Measurements from ENCODE around the gene PLPP3. TPM values are rescaled to one million over a fixed set of nuclear protein-coding genes. Genes with fewer than 3 reads are reported as not detected.

The PLPP3 gene
- total RNA-seq, 1 donor from 2014 or later: 61.8 TPM

DNA sequence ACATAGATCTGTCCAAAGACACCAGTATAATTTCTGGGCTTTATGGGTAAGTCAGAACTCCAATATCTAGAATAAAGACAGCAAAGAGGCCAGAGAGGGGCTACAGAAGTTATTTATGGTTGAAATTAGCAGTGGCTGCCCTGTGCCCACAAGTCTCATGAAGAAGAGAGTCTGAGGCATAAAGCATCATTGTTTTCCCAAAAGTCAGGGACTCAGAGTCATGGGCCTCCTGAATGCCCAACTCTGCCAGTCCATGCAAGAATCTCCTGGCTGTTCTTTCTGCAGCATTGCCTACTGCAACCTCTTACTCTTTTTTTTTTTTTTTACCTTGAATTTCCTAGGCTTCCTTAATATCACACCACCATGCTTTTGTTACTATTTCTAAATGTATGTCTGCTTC, 49.6 kb downstream of the PLPP3 start:
- H3K4me1 Mint-ChIP-seq: peaks cover 49% of the 10 kb centered on the region
- no peaks in the 10 kb centered on the region for H3K9me3 Mint-ChIP-seq
- no peak overlapping the region for H3K27ac Mint-ChIP-seq
- no peak for DNase-seq (ENCODE audit: low spot score in 2 of 2, unreplicated experiment in 2 of 2)
- no peaks in the 10 kb centered on the region for H3K27me3 Mint-ChIP-seq (ENCODE audit: low read depth)
- no peak overlapping the region for H3K4me3 Mint-ChIP-seq
- H3K36me3 Mint-ChIP-seq: peaks cover 16% of the 10 kb centered on the region
- TF ChIP-seq, protein P1, sequence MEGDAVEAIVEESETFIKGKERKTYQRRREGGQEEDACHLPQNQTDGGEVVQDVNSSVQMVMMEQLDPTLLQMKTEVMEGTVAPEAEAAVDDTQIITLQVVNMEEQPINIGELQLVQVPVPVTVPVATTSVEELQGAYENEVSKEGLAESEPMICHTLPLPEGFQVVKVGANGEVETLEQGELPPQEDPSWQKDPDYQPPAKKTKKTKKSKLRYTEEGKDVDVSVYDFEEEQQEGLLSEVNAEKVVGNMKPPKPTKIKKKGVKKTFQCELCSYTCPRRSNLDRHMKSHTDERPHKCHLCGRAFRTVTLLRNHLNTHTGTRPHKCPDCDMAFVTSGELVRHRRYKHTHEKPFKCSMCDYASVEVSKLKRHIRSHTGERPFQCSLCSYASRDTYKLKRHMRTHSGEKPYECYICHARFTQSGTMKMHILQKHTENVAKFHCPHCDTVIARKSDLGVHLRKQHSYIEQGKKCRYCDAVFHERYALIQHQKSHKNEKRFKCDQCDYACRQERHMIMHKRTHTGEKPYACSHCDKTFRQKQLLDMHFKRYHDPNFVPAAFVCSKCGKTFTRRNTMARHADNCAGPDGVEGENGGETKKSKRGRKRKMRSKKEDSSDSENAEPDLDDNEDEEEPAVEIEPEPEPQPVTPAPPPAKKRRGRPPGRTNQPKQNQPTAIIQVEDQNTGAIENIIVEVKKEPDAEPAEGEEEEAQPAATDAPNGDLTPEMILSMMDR (IDR thresholded peaks at IDR 0.05; ENCODE audit: unreplicated experiment): no peak

DNA sequence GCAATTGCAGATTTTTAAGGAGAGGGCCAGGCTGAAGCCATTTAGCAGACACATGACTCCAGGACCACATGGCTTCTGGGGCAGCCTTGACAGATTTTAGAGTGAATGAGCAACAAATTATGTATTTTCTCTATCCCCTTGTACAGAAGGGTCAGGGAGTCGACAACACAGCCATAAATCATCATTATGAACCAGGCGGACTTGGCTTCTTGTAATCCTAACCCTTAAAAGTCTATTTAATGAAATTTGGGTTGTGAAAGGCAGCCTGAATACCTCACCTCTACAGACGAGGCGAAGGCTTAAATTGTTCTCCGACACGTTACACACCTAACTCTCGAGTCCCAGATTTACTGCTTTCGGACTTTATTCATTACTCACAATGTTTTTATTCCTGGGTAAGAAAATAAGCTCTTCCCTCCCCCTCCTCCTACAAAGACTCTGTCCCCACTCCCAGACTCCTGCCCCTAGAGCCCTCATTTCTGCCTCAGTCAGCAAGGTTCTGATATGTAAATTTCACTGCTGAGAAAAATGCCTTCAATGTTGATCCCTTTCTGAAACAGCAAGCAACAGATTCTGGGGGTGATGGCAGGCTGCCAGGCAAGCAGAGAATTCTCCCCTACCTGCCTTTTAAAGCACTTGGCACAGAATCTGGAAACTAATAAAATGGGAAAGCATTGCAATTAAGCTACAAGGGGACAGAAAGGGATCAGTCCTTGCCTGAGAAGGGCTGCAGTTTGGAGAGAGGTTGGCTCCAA, 51.6 kb downstream of the PLPP3 start:
- TF ChIP-seq, protein P1 (IDR thresholded peaks at IDR 0.05; ENCODE audit: unreplicated experiment): no peak
- peak; percentile 41 to 69 for DNase-seq (ENCODE audit: low spot score in 2 of 2, unreplicated experiment in 2 of 2)
- peaks cover 21% of the 10 kb centered on the region for H3K36me3 Mint-ChIP-seq
- peak overlapping the region; percentile 93 for H3K27ac Mint-ChIP-seq
- H3K27me3 Mint-ChIP-seq (ENCODE audit: low read depth): no peaks in the 10 kb centered on the region
- H3K9me3 Mint-ChIP-seq: no peaks in the 10 kb centered on the region
- peak overlapping the region; percentile 28 for H3K4me3 Mint-ChIP-seq
- peaks cover 45% of the 10 kb centered on the region for H3K4me1 Mint-ChIP-seq

DNA sequence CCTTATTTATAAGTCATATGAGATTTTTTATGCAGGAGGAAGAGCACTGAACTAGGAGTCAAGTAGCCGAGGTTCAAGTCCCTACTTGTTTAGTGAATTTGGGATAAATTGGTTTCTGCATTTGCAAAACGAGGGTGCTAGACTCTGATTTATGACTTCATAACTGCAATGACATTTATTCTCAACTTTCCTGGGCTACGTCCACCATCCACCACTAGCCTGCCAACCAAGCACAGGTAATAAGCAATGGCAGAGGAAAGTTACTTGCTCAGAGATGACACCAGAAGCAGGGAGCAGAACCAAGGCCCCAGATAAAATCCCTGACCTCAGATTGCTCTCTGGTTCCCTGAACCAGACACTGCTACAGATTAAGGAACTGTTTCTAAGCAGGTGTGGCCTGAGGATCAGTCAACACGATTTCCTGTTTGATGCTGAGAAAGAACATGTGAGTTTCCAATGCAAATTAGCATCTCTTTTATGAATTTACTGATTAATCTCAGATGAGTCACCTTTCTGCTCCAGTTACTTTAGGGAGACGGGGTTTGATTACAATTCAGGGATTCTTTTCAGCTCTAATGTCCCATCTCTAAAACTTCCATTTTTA, 52.7 kb downstream of the PLPP3 start:
- H3K36me3 Mint-ChIP-seq: peaks cover 29% of the 10 kb centered on the region
- H3K4me3 Mint-ChIP-seq: no peak overlapping the region
- TF ChIP-seq, protein P1 (IDR thresholded peaks at IDR 0.05; ENCODE audit: unreplicated experiment): no peak
- peaks cover 49% of the 10 kb centered on the region for H3K4me1 Mint-ChIP-seq
- H3K27me3 Mint-ChIP-seq (ENCODE audit: low read depth): no peaks in the 10 kb centered on the region
- H3K9me3 Mint-ChIP-seq: no peaks in the 10 kb centered on the region
- H3K27ac Mint-ChIP-seq: peak overlapping the region; percentile 6
- DNase-seq (ENCODE audit: low spot score in 2 of 2, unreplicated experiment in 2 of 2): no peak

DNA sequence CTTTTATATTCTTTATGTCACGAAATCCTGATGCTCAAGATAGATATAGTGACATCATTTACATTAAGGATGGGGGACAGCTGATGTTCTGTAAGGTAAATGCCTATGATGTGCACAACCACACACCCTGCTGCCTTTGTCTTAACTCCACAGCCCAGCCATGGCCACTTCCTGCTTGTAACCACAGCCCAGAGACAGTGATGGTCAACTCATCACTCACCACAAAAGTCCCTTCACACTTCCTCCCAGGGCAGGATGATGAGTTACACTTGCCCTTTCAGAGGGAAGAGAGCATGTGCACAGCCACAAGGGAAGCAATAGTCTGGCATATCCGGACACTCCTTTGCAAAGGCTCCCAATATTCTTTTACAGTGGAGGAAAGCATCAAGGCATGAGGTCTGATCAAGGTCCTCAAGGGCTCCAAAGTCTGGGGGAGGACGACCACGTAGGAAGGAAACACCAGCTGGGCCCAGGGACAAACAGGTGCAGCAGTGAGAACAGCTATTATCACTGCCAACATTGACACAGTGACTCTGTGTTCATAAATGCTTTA, 53.8 kb downstream of the PLPP3 start:
- no peak overlapping the region for H3K27ac Mint-ChIP-seq

DNA sequence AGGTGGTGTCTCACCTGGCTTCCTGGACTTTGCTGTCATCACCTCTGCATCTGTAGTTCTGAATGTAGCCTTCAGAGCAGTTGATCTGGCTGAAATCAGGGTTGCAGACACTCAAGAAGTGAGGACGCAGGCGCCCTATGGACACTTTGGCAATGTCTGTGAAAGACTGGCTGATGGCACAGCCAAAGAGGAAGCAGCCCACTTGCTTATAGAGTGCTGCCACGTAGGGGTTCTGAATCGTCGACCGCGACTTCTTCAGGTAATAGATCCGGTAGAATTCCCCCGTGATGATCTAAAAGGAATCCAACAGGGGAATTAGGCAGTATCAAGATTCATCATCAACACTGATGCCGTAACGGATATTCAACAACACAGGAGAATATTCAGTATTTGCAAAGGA, 55.1 kb downstream of the PLPP3 start:
- Mint-ChIP-seq H3K27ac (no peak overlapping the region), H3K27me3 (ENCODE audit: low read depth) (no peaks in the 10 kb centered on the region), H3K4me1 (peaks cover 51% of the 10 kb centered on the region), H3K36me3 (peaks cover 38% of the 10 kb centered on the region), H3K4me3 (no peak overlapping the region), H3K9me3 (no peaks in the 10 kb centered on the region)
- no peak for DNase-seq (ENCODE audit: low spot score in 2 of 2, unreplicated experiment in 2 of 2)
- TF ChIP-seq, protein P1 (IDR thresholded peaks at IDR 0.05; ENCODE audit: unreplicated experiment): no peak

More for the DNA sequence above, 53.8 kb downstream of the PLPP3 start:
- H3K9me3 Mint-ChIP-seq: no peaks in the 10 kb centered on the region
- TF ChIP-seq, protein P1 (IDR thresholded peaks at IDR 0.05; ENCODE audit: unreplicated experiment): no peak
- no peak overlapping the region for H3K4me3 Mint-ChIP-seq
- H3K4me1 Mint-ChIP-seq: peaks cover 55% of the 10 kb centered on the region
- H3K36me3 Mint-ChIP-seq: peaks cover 32% of the 10 kb centered on the region
- no peak for DNase-seq (ENCODE audit: low spot score in 2 of 2, unreplicated experiment in 2 of 2)
- no peaks in the 10 kb centered on the region for H3K27me3 Mint-ChIP-seq (ENCODE audit: low read depth)
